ENCODE data around the gene EFCAB6. TPM values are rescaled to one million over a fixed set of nuclear protein-coding genes. Genes with fewer than 3 reads are reported as not detected.

EFCAB6 gene
- total RNA-seq, 2 experiments from 2014 or later: 0.13 TPM; not detected in 1

DNA sequence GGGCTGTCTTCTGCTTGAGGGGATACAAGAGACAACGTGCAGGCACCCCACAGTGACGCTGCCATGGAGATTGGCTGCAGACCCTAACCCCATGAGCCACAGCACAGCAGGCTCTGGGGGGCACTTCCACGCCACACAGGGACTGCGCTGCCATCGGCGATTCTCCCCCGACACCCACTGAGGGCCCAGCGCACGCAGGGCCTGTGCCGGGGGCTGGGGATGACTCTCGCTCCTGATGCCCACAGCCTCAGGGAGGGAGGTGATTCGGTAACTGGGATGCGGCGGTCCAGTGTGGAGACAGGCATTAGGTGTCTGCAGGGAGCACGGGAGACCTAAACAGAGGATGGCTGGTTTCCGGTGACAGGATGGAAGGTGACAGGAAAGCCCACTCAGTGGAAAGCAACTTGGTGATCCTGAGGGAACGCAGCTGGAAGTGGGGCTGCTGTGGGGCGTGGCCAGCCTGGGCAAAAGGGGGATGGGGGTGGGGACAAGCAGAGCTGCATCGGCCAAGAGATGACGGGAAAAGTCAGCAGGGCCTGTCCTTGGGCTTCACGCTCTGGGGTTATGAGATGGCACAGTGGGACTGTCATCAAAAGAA is 37.7 kb downstream of the EFCAB6 start:
- H3K36me3 ChIP-seq (ENCODE audit: insufficient read depth, low read length): no peaks in the 10 kb centered on the region
- H3K27ac ChIP-seq (ENCODE audit: low read depth, low read length, poor library complexity, severe bottlenecking): no peak overlapping the region
- no peak overlapping the region for H3K4me3 ChIP-seq (ENCODE audit: low read depth, low read length, poor library complexity, severe bottlenecking)
- no TSS peak for BruUV-seq (replicated peaks)
- H3K4me1 ChIP-seq (ENCODE audit: insufficient read depth, low read length, poor library complexity, severe bottlenecking): no peaks in the 10 kb centered on the region
- POLR2A ChIA-PET: no interaction called here
- no peaks in the 10 kb centered on the region for H3K9me3 ChIP-seq (ENCODE audit: low read length)
- H2AFZ ChIP-seq (ENCODE audit: low read length): no peak overlapping the region
- H4K20me1 ChIP-seq (ENCODE audit: insufficient read depth, low read length): no peaks in the 10 kb centered on the region
- H3K79me2 ChIP-seq (ENCODE audit: insufficient read depth, low read depth, low read length): no peaks in the 10 kb centered on the region
- TF ChIP-seq, protein P1, sequence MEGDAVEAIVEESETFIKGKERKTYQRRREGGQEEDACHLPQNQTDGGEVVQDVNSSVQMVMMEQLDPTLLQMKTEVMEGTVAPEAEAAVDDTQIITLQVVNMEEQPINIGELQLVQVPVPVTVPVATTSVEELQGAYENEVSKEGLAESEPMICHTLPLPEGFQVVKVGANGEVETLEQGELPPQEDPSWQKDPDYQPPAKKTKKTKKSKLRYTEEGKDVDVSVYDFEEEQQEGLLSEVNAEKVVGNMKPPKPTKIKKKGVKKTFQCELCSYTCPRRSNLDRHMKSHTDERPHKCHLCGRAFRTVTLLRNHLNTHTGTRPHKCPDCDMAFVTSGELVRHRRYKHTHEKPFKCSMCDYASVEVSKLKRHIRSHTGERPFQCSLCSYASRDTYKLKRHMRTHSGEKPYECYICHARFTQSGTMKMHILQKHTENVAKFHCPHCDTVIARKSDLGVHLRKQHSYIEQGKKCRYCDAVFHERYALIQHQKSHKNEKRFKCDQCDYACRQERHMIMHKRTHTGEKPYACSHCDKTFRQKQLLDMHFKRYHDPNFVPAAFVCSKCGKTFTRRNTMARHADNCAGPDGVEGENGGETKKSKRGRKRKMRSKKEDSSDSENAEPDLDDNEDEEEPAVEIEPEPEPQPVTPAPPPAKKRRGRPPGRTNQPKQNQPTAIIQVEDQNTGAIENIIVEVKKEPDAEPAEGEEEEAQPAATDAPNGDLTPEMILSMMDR (conservative IDR thresholded peaks at IDR 0.05; ENCODE audit: low read length): no peak
- TF ChIP-seq EZH2phosphoT487 (IDR thresholded peaks at IDR 0.05; ENCODE audit: borderline replicate concordance, low read depth, low read length): no peak
- H3K4me2 ChIP-seq (ENCODE audit: low read length): no peak overlapping the region
- CTCF ChIA-PET (ENCODE audit: unreplicated experiment): no interaction called here
- H3K9me2 ChIP-seq (ENCODE audit: insufficient read depth, low read length): no peaks in the 10 kb centered on the region
- intact Hi-C loops (cut with micrococcal nuclease; ENCODE audit: unreplicated experiment): no loop called here
- no peak for DNase-seq (ENCODE audit: low spot score)

DNA sequence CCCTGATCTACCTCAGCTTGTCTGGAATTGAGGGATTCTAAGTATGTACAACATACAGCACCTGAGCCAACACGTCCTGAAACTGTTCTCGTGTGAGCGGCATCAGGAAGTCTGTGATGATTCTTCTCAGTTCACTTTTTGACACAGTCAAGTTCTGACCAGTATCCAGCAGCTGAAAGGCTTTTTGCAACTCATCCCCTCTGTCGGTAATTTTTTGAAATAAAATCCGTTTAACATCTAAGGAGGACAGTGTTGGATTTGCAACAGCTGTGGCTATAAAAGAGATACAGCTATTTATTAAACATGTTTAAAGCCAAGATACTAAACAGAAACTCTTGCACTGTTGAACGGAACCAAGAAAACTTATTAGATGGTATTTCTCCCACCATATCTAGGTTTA is 39.3 kb downstream of the EFCAB6 start:
- no peaks in the 10 kb centered on the region for H3K79me2 ChIP-seq (ENCODE audit: insufficient read depth, low read depth, low read length)
- no peaks in the 10 kb centered on the region for H3K9me3 ChIP-seq (ENCODE audit: low read length)
- DNase-seq (ENCODE audit: low spot score): no peak
- H3K9me2 ChIP-seq (ENCODE audit: insufficient read depth, low read length): no peaks in the 10 kb centered on the region
- no peak overlapping the region for H3K4me3 ChIP-seq (ENCODE audit: low read depth, low read length, poor library complexity, severe bottlenecking)
- ChIA-PET CTCF (ENCODE audit: unreplicated experiment) (no interaction called here), POLR2A (interaction anchor here (0.7 kb wide), 1 partner anchor 236 kb away, joined by 4 read pairs; no protein-coding TSS in a partner anchor)
- H3K4me1 ChIP-seq (ENCODE audit: insufficient read depth, low read length, poor library complexity, severe bottlenecking): no peaks in the 10 kb centered on the region
- H2AFZ ChIP-seq (ENCODE audit: low read length): no peak overlapping the region
- BruUV-seq (replicated peaks): no TSS peak
- H3K27ac ChIP-seq (ENCODE audit: low read depth, low read length, poor library complexity, severe bottlenecking): no peak overlapping the region
- no peak for TF ChIP-seq EZH2phosphoT487 (IDR thresholded peaks at IDR 0.05; ENCODE audit: borderline replicate concordance, low read depth, low read length)
- TF ChIP-seq, protein P1 (conservative IDR thresholded peaks at IDR 0.05; ENCODE audit: low read length): no peak
- no peaks in the 10 kb centered on the region for H4K20me1 ChIP-seq (ENCODE audit: insufficient read depth, low read length)
- intact Hi-C loops (cut with micrococcal nuclease; ENCODE audit: unreplicated experiment): no loop called here
- no peaks in the 10 kb centered on the region for H3K36me3 ChIP-seq (ENCODE audit: insufficient read depth, low read length)
- no peak overlapping the region for H3K4me2 ChIP-seq (ENCODE audit: low read length)

DNA sequence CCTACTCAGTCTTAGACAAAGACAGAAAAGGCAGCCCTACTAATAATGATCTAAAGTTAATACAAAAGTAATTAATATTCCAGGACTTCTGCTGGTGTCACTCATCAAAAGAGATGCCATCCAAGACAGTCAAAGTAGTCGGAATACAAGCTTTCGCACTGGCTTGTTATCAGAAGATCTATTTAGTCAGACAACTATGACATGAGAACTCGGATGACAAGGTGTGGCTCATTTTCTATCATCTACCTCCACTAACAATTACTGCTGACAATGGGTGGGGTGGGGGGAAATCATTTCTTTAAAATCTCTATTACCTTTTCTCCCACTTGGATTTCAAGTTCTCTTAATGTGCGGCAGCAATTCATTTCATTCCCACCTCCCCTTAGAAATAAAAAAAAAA is 56.7 kb downstream of the EFCAB6 start:
- no peaks in the 10 kb centered on the region for H3K9me3 ChIP-seq (ENCODE audit: low read length)
- H3K79me2 ChIP-seq (ENCODE audit: insufficient read depth, low read depth, low read length): no peaks in the 10 kb centered on the region
- BruUV-seq (replicated peaks): no TSS peak
- intact Hi-C loops (cut with micrococcal nuclease; ENCODE audit: unreplicated experiment): no loop called here
- H3K4me1 ChIP-seq (ENCODE audit: insufficient read depth, low read length, poor library complexity, severe bottlenecking): no peaks in the 10 kb centered on the region
- H4K20me1 ChIP-seq (ENCODE audit: insufficient read depth, low read length): no peaks in the 10 kb centered on the region
- H3K4me2 ChIP-seq (ENCODE audit: low read length): no peak overlapping the region
- no peak overlapping the region for H3K4me3 ChIP-seq (ENCODE audit: low read depth, low read length, poor library complexity, severe bottlenecking)
- DNase-seq (ENCODE audit: low spot score): no peak
- H3K27ac ChIP-seq (ENCODE audit: low read depth, low read length, poor library complexity, severe bottlenecking): no peak overlapping the region
- no peaks in the 10 kb centered on the region for H3K36me3 ChIP-seq (ENCODE audit: insufficient read depth, low read length)
- H2AFZ ChIP-seq (ENCODE audit: low read length): no peak overlapping the region
- ChIA-PET CTCF (ENCODE audit: unreplicated experiment) (no interaction called here), POLR2A (no interaction called here)
- TF ChIP-seq EZH2phosphoT487 (IDR thresholded peaks at IDR 0.05; ENCODE audit: borderline replicate concordance, low read depth, low read length): no peak
- TF ChIP-seq, protein P1 (conservative IDR thresholded peaks at IDR 0.05; ENCODE audit: low read length): no peak
- no peaks in the 10 kb centered on the region for H3K9me2 ChIP-seq (ENCODE audit: insufficient read depth, low read length)
